ENCODE results near the gene MAPRE2. TPM values are rescaled to one million over a fixed set of nuclear protein-coding genes. Genes with fewer than 3 reads are reported as not detected.

MAPRE2 gene
- total and polyA plus RNA-seq, 12 donors = 30.2 to 144 (median 87.6) TPM

- Histone ChIP-seq H3K9me3 (replicated peaks in 1 of 3) (no peaks in the 10 kb centered on the region), H3K27ac (no peak overlapping the region), H3K36me3 (replicated peaks in 1 of 2) (no peaks in the 10 kb centered on the region), H3K4me1 (replicated peaks in 1 of 2) (peaks cover 9 to 13% of the 10 kb centered on the region in 2 donors), H3K4me3 (no peak overlapping the region), H3K27me3 (no peaks in the 10 kb centered on the region)
- TF ChIP-seq POLR2A (IDR thresholded peaks at IDR 0.05) (no peak), CTCF (IDR thresholded peaks at IDR 0.05) (no peak)
- no peak for DNase-seq
- intact Hi-C loops (cut with DNase I) = no loop called here
- WGBS, 4 donors = 87 to 96% (median 91%) methylated on average over 4 of the region's 4 CpGs
Measured at GRCh38 chr18:35157181-35157580, 116.0 kb downstream of the MAPRE2 start.

- no peaks in the 10 kb centered on the region for H3K9me3 ChIP-seq (replicated peaks in 1 of 3)
- no peak overlapping the region for H3K27ac ChIP-seq
- H3K4me3 ChIP-seq = no peak overlapping the region
- 77 to 83% (median 81%) methylated on average over 5 of the region's 5 CpGs for whole genome bisulfite sequencing, 4 donors
- no peaks in the 10 kb centered on the region for H3K36me3 ChIP-seq (replicated peaks in 1 of 2)
- peaks cover 9 to 13% of the 10 kb centered on the region in 2 donors for H3K4me1 ChIP-seq (replicated peaks in 1 of 2)
- DNase-seq = no peak
- no peaks in the 10 kb centered on the region for H3K27me3 ChIP-seq
- intact Hi-C loops (cut with DNase I) = no loop called here
- TF ChIP-seq POLR2A (IDR thresholded peaks at IDR 0.05) (no peak), CTCF (IDR thresholded peaks at IDR 0.05) (no peak)
Measured at GRCh38 chr18:35158728-35159450, 117.7 kb downstream of the MAPRE2 start.

- intact Hi-C loops (cut with DNase I) = no loop called here
- no peak for TF ChIP-seq CTCF (IDR thresholded peaks at IDR 0.05)
- TF ChIP-seq POLR2A (IDR thresholded peaks at IDR 0.05) = no peak
- Histone ChIP-seq H3K4me3 (no peak overlapping the region), H3K27ac (no peak overlapping the region), H3K9me3 (replicated peaks in 1 of 3) (no peaks in the 10 kb centered on the region), H3K4me1 (replicated peaks in 1 of 2) (peaks cover 13 to 20% of the 10 kb centered on the region in 2 donors), H3K27me3 (no peaks in the 10 kb centered on the region), H3K36me3 (replicated peaks in 1 of 2) (no peaks in the 10 kb centered on the region)
- DNase-seq = no peak
- WGBS, 4 donors = 77 to 88% (median 78%) methylated on average over 3 of the region's 3 CpGs
Measured at GRCh38 chr18:35159782-35160181, 118.6 kb downstream of the MAPRE2 start.

- DNase-seq = no peak
- intact Hi-C loops (cut with DNase I) = no loop called here
- Histone ChIP-seq H3K4me3 (no peak overlapping the region), H3K9me3 (replicated peaks in 1 of 3) (no peaks in the 10 kb centered on the region), H3K4me1 (replicated peaks in 1 of 2) (peaks cover 14 to 16% of the 10 kb centered on the region in 2 donors), H3K27ac (no peak overlapping the region), H3K27me3 (no peaks in the 10 kb centered on the region), H3K36me3 (replicated peaks in 1 of 2) (no peaks in the 10 kb centered on the region)
- TF ChIP-seq CTCF (IDR thresholded peaks at IDR 0.05) (no peak), POLR2A (IDR thresholded peaks at IDR 0.05) (no peak)
- 86 to 94% (median 91%) methylated on average over 2 of the region's 2 CpGs for WGBS, 4 donors
Measured at GRCh38 chr18:35161485-35161884, 120.3 kb downstream of the MAPRE2 start.

All from adrenal gland (tissue), 12 donors.